ENCODE measurements around the gene SDCBP2. TPM values are rescaled to one million over a fixed set of nuclear protein-coding genes. Genes with fewer than 3 reads are reported as not detected.
A peak's percentile ranks its signal among the peaks of the same experiment; 100 is the strongest.

SDCBP2 gene
- total RNA-seq, 1 donor from 2014 or later: 2.4 TPM

DNA sequence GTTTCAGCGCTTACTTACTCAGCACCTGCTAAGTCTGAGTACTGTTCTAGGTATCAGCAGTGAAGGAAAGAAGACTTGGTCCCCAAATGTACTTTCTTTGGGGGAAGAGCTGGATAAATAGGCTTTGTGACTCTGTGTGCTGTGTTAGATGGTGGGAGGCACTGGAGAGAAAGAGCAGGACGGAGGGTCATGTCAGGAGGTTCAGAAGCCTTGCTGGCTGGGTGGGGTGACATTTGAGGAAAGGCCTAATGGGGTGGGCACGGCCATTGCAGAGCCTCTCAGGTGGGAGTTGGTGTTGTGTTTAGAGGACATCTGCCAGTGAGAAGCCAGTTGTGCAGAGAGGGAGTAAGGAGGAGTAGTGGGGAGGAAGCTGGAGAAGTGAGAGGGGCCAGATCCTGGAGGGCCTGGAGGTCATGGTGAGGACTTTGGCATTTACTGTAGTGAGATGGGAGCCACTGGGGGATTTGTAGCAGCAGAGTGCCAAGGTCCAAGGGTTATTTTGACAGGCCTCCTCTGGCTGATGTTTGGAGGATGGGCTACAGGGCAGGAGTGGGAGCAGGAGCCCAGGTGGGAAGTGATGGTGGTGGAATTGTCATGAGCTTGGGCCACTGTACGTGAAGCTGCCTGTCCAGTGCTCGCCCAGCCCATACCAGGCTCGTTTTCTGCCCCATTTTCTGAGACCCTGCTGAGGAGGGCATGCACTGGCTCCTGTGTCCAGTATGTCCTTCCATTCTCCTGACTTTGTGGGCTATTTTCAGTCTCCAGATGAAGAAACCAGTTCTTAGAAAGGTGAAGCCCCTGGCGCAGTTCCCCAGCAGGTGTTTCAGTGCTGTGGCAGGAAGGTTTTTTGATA is 886 bp downstream of the SDCBP2 start:
- H3K4me1 Mint-ChIP-seq: no peaks in the 10 kb centered on the region
- H3K27me3 Mint-ChIP-seq (ENCODE audit: low read depth): no peaks in the 10 kb centered on the region
- peak overlapping the region; percentile 42 for H3K4me3 Mint-ChIP-seq
- H3K9me3 Mint-ChIP-seq: no peaks in the 10 kb centered on the region
- no peaks in the 10 kb centered on the region for H3K36me3 Mint-ChIP-seq (ENCODE audit: low read depth)
- peak overlapping the region; percentile 53 for H3K27ac Mint-ChIP-seq (ENCODE audit: unreplicated experiment)
- TF ChIP-seq, protein P1, sequence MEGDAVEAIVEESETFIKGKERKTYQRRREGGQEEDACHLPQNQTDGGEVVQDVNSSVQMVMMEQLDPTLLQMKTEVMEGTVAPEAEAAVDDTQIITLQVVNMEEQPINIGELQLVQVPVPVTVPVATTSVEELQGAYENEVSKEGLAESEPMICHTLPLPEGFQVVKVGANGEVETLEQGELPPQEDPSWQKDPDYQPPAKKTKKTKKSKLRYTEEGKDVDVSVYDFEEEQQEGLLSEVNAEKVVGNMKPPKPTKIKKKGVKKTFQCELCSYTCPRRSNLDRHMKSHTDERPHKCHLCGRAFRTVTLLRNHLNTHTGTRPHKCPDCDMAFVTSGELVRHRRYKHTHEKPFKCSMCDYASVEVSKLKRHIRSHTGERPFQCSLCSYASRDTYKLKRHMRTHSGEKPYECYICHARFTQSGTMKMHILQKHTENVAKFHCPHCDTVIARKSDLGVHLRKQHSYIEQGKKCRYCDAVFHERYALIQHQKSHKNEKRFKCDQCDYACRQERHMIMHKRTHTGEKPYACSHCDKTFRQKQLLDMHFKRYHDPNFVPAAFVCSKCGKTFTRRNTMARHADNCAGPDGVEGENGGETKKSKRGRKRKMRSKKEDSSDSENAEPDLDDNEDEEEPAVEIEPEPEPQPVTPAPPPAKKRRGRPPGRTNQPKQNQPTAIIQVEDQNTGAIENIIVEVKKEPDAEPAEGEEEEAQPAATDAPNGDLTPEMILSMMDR (conservative IDR thresholded peaks at IDR 0.05): no peak
- DNase-seq (ENCODE audit: low read depth, low spot score): no peak

DNA sequence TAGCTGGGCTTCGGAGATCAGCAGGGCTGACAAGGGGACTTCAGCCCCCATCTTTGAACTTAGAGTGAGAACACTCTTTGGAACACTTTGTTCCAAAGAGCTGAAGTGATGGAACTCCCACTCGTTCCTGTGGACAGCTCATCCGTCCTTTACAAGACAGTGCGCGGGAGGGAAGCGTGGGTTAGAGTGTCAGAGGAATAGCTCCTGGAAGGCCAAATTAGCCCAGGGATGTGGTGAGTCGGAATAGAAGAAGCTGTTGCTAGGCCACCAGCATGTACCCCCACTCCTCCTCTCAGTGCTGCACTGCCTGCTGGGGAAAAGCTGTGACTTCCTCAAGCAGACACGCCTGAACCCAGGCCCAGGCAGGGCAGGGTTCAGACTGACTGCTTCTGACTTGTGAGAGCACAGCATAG is 1.7 kb downstream of the SDCBP2 start:
- Mint-ChIP-seq H3K4me1 (no peaks in the 10 kb centered on the region), H3K4me3 (no peak overlapping the region)

DNA sequence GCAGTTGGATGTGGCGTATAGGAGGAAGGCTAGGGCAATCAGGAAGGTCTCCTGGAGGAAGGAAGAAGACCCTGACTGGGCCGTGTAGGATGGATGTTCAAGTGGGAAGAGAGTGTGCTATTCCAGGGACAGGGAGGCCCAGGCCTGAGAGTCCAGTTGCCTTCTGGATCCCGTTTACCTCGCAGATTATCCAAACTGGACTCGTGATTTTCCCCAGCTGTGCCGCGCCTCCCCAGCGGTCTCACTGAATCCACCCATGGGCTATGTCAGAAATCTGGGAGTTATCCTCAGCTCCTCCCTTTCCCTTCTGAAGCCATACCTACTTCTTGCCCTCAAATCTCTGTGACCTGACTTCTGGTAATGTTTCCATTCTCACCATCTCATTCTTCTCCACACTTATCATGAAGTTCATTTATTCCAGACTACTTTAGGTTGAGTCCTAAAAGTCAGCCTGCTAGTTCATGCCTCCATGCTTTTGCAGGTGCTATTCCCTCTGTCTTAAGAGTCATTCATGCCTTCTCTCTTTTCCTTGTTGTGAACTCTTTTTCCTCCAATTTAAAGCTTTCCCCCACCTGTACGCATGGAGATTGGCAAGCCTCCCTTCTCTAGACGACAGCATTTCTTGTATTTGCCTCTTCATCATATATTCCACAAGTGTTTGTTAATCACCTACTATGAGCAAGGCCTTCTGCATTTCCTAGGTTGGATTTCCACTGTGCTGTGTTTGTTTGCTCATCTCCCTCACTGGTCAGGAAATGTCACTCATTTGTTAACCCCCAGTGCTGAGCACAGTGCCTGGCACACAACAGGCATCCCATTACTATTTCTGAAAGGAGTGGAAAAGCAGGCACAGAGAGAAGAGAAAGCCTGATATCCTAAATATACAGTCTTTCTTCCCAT is 2.7 kb downstream of the SDCBP2 start:
- H3K27me3 Mint-ChIP-seq (ENCODE audit: low read depth): no peaks in the 10 kb centered on the region
- H3K4me3 Mint-ChIP-seq: no peak overlapping the region
- H3K9me3 Mint-ChIP-seq: no peaks in the 10 kb centered on the region
- DNase-seq (ENCODE audit: low read depth, low spot score): no peak
- H3K4me1 Mint-ChIP-seq: no peaks in the 10 kb centered on the region
- TF ChIP-seq, protein P1 (conservative IDR thresholded peaks at IDR 0.05): no peak
- no peak overlapping the region for H3K27ac Mint-ChIP-seq (ENCODE audit: unreplicated experiment)
- no peaks in the 10 kb centered on the region for H3K36me3 Mint-ChIP-seq (ENCODE audit: low read depth)

More for the DNA sequence above, 1.7 kb downstream of the SDCBP2 start:
- Mint-ChIP-seq H3K27ac (ENCODE audit: unreplicated experiment) (no peak overlapping the region), H3K9me3 (no peaks in the 10 kb centered on the region), H3K27me3 (ENCODE audit: low read depth) (no peaks in the 10 kb centered on the region), H3K36me3 (ENCODE audit: low read depth) (no peaks in the 10 kb centered on the region)
- DNase-seq (ENCODE audit: low read depth, low spot score): no peak
- TF ChIP-seq, protein P1 (conservative IDR thresholded peaks at IDR 0.05): no peak

DNA sequence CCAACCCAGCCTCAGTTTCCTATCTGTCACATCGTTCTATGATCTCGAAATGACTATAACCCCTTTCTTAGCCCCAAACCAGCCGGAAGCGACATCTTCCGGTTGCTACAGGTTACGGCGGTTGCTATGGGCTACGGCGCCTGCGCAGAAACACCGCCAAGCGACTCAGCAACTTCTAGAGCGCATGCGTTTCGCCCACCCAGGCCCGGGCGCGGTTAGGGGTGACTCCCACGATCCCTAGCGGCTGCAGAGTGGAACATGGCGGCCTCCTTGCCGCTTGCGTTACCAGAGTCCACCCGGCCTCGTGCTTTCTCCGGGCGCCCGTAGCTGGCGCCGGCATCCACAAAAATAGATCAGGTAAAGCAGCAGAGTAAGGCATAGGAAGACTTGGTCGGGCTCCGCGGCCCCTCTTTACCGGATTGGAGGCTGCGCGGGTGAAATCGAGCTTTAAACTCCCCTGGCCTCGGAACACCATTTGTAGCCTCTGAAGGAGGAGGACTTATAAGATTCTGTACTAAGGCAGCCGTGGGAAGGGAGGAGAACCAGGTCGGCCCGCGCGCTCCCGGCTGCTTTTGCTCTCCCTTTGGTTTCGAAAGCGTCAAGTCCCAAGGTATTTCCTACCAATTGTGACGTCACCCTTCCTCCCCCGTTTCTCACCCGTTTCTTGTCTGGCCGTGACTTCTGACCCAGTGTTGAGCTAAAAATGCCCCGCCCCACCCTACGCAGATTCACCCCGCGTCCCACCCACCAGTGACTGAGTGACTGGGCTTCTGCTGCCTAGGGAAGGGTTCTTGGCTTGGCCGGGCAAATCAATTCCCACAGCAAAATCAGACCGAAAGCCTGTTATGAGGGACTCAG is 3.5 kb downstream of the SDCBP2 start:
- Mint-ChIP-seq H3K4me3 (no peak overlapping the region), H3K27ac (ENCODE audit: unreplicated experiment) (no peak overlapping the region), H3K36me3 (ENCODE audit: low read depth) (no peaks in the 10 kb centered on the region), H3K4me1 (no peaks in the 10 kb centered on the region), H3K9me3 (no peaks in the 10 kb centered on the region), H3K27me3 (ENCODE audit: low read depth) (no peaks in the 10 kb centered on the region)
- TF ChIP-seq, protein P1 (conservative IDR thresholded peaks at IDR 0.05): peak; percentile 48
- DNase-seq (ENCODE audit: low read depth, low spot score): peak; percentile 95
